GM12878 (cell line): ENCODE measurements around the gene IPCEF1. TPM values are rescaled to one million over a fixed set of nuclear protein-coding genes. Genes with fewer than 3 reads are reported as not detected.

Experiments used
- ATAC-seq: fragments of 200-7000 bp; cut with Tn5 transposase; 3 replicates; pipeline ENCODE4 v1.9.1; 2020; ENCODE audit warnings: mild to moderate bottlenecking, moderate library complexity
- BruUV-seq: library from RNA; stranded (reverse); fragments of 400-500 nt; replicated peaks from 2 replicates; lab custom pipeline; 2021; lab: Mats Ljungman, UMichigan
- CTCF ChIA-PET: fragments of 300-600 bp; sonication (Branson Sonifier 250); formaldehyde crosslinking; extraction: SDS; loops from one replicate; lab custom pipeline; 2021; ENCODE audit warnings: inconsistent platforms; lab: Yijun Ruan, JAX
- POLR2A ChIA-PET: fragments of 350-600 bp; formaldehyde crosslinking; extraction: SDS; loops from one replicate; lab custom pipeline; 2021; ENCODE audit warnings: inconsistent platforms; lab: Charles Lee
- RAD21 ChIA-PET: fragments of 300-600 bp; sonication (Branson Sonifier 250); formaldehyde crosslinking; loops from one replicate; lab custom pipeline; 2023; ENCODE audit warnings: antibody characterized with exemption; ENCODE audit not compliant: unreplicated experiment; lab: Charles Lee
- SMC1A ChIA-PET: fragments of 300-600 bp; sonication (Branson Sonifier 250); formaldehyde crosslinking; loops from one replicate; lab custom pipeline; 2023; ENCODE audit not compliant: unreplicated experiment, uncharacterized antibody; lab: Charles Lee
- DNase-seq: peaks from one replicate; pipeline ENCODE4 v3.0.0-alpha.2; 2011; ENCODE audit warnings: low read depth, low spot score
- FAIRE-seq: peaks from 3 replicates; lab custom pipeline; 2011; peaks lifted over from hg19 to GRCh38; lab: Jason Lieb, UNC
- H2AFZ ChIP-seq: 2 replicates; pipeline ENCODE4 v1.6.0; 2011; ENCODE audit warnings: low read depth, low read length, control low read depth; ENCODE audit not compliant: control insufficient read depth
- H3K27ac ChIP-seq: 2 replicates; pipeline ENCODE4 v1.5.1; 2011; ENCODE audit warnings: control low read depth; ENCODE audit not compliant: control insufficient read depth, insufficient read depth
- H3K27me3 ChIP-seq, 2 experiments: replicated peaks in 1 of 2; 2 replicates each; pipeline versions ENCODE4 v1.6.0 to v1.6.1; 2011; ENCODE audit warnings: low read length in 1 of 2; ENCODE audit not compliant: control insufficient read depth in 2 of 2, insufficient read depth in 2 of 2
- H3K36me3 ChIP-seq, 2 experiments: 2 replicates each; pipeline ENCODE4 v1.5.1; 2011; ENCODE audit warnings: low read length in 1 of 2; ENCODE audit not compliant: control insufficient read depth in 2 of 2, insufficient read depth in 2 of 2
- H3K4me1 ChIP-seq: 2 replicates; pipeline ENCODE4 v1.6.1; 2011; ENCODE audit warnings: mild to moderate bottlenecking, low read length, moderate library complexity, mixed read lengths; ENCODE audit not compliant: control insufficient read depth, insufficient read depth
- H3K4me2 ChIP-seq: 2 replicates; pipeline ENCODE4 v1.6.0; 2011; ENCODE audit warnings: control low read depth; ENCODE audit not compliant: control insufficient read depth, insufficient read depth
- H3K4me3 ChIP-seq: fragments of 200-600 bp; sonication (generic); 2 replicates; pipeline ENCODE4 v1.5.1; 2016
- H3K79me2 ChIP-seq: 2 replicates; pipeline ENCODE4 v1.6.0; 2011; ENCODE audit warnings: low read length; ENCODE audit not compliant: control insufficient read depth, insufficient read depth
- H3K9ac ChIP-seq: 2 replicates; pipeline ENCODE4 v1.8.0; 2011; ENCODE audit warnings: low read length, control low read depth, mixed read lengths; ENCODE audit not compliant: control insufficient read depth, insufficient read depth
- H3K9me3 ChIP-seq: replicated peaks from 3 replicates; pipeline ENCODE4 v1.5.1; 2011; ENCODE audit warnings: mild to moderate bottlenecking, low read length; ENCODE audit not compliant: control insufficient read depth, insufficient read depth
- H4K20me1 ChIP-seq: 2 replicates; pipeline ENCODE4 v1.6.0; 2011; ENCODE audit not compliant: control insufficient read depth, insufficient read depth
- CBX5 ChIP-seq: sonication (generic); IDR thresholded peaks from 2 replicates; pipeline ENCODE4 v1.6.1; 2016; ENCODE audit warnings: low read depth, moderate library complexity, mild to moderate bottlenecking, inconsistent platforms
- CUX1 ChIP-seq: IDR thresholded peaks from 2 replicates; pipeline ENCODE4 v1.6.1; 2012; ENCODE audit warnings: improper control_type of control experiment, low read depth, low read length; ENCODE audit not compliant: insufficient replicate concordance
- ETV6 ChIP-seq, 2 experiments: fragments of 450-650 bp in 1 of 2; IDR thresholded peaks in 1 of 2; conservative IDR thresholded peaks in 1 of 2; 2 replicates each; pipeline ENCODE4 v1.6.1; 2014; ENCODE audit warnings: antibody characterized with exemption in 1 of 2, borderline replicate concordance in 1 of 2, low read depth in 1 of 2, mild to moderate bottlenecking in 1 of 2, moderate library complexity in 1 of 2
- FOXK2 ChIP-seq: fragments of 450-650 bp; IDR thresholded peaks from 2 replicates; pipeline ENCODE4 v1.6.1; 2017; ENCODE audit warnings: mild to moderate bottlenecking, moderate library complexity
- MEF2B ChIP-seq: fragments of 450-650 bp; IDR thresholded peaks from 2 replicates; pipeline ENCODE4 v1.6.1; 2018; ENCODE audit warnings: mild to moderate bottlenecking, moderate library complexity; ENCODE audit not compliant: partially characterized antibody, poor library complexity, severe bottlenecking
- PKNOX1 ChIP-seq: fragments of 450-650 bp; IDR thresholded peaks from 2 replicates; pipeline ENCODE4 v1.6.1; 2016; ENCODE audit warnings: mild to moderate bottlenecking
- RCOR1 ChIP-seq: conservative IDR thresholded peaks from 2 replicates; pipeline ENCODE4 v1.6.1; 2012; ENCODE audit warnings: low read depth, low read length, improper control_type of control experiment
- RELA ChIP-seq: fragments of 450-650 bp; IDR thresholded peaks from 2 replicates; pipeline ENCODE4 v1.8.0; 2014; ENCODE audit warnings: borderline replicate concordance; ENCODE audit not compliant: partially characterized antibody
- STAT3 ChIP-seq: IDR thresholded peaks from 2 replicates; pipeline ENCODE4 v1.6.1; 2011; ENCODE audit warnings: low read depth, low read length, improper control_type of control experiment
- TCF3 ChIP-seq: IDR thresholded peaks from 2 replicates; pipeline ENCODE4 v1.6.1; 2012; ENCODE audit warnings: low read depth, mild to moderate bottlenecking, low read length, borderline replicate concordance; ENCODE audit not compliant: insufficient read depth
- ZBTB4 ChIP-seq: fragments of 450-650 bp; formaldehyde crosslinking; IDR thresholded peaks from 2 replicates; pipeline ENCODE4 v1.4.0; 2022; ENCODE audit warnings: mild to moderate bottlenecking, moderate library complexity
- WGBS: methylation state at CpG from one replicate; pipeline ENCODE4 v1.1.6; 2016; ENCODE audit warnings: low lambda C conversion rate; ENCODE audit not compliant: insufficient replicate concordance, insufficient coverage; ENCODE audit errors: missing lambda C conversion rate; 5-methylcytosine and 5-hydroxymethylcytosine counted together
- in situ Hi-C: fragments of 300-500 bp; cut with MboI; formaldehyde crosslinking; loops from 9 replicates; pipeline ENCODE4 v1.14.3; 2018; ENCODE audit warnings: mixed read lengths
- intact Hi-C: fragments of 100-400 bp; cut with micrococcal nuclease; formaldehyde crosslinking; loops from one replicate; pipeline ENCODE4 v1.14.2; 2022; ENCODE audit not compliant: unreplicated experiment
- polyA plus RNA-seq, 11 experiments: library from polyadenylated mRNA; depleted of rRNA in 4 of 11; unstranded in 6 of 11; stranded (reverse) in 5 of 11; fragments of >200 nt; fragmentation: Nextera tagmentation in 4 of 11; fragmentation: Illumina TruSeq in 1 of 11; extraction: Ambion mirVana in 4 of 11; extraction: Trizol in 1 of 11; gene quantifications; 1 replicate in 1 of 11; 2 replicates in 10 of 11; pipeline versions ENCODE4 v1.2.1 to v1.2.3, GENCODE V29; 2011 to 2016; ENCODE audit warnings: inconsistent platforms in 2 of 11, missing spikeins in 2 of 11, low read depth in 1 of 11
- total RNA-seq, 4 experiments: library from RNA; depleted of rRNA in 3 of 4; stranded (reverse); fragments of >200 nt in 3 of 4; fragmentation: Illumina TruSeq in 1 of 4; extraction: Trizol in 1 of 4; gene quantifications; 2 replicates each; pipeline versions ENCODE4 v1.2.1 to v1.2.3, GENCODE V29; 2013 to 2021

IPCEF1 gene
- total and polyA plus RNA-seq, 10 of the 15 experiments (the other 5 are each of a cell fraction or from before 2014, with no cell fraction given), result 1.3 to 137 (median 4.2) TPM

DNA sequence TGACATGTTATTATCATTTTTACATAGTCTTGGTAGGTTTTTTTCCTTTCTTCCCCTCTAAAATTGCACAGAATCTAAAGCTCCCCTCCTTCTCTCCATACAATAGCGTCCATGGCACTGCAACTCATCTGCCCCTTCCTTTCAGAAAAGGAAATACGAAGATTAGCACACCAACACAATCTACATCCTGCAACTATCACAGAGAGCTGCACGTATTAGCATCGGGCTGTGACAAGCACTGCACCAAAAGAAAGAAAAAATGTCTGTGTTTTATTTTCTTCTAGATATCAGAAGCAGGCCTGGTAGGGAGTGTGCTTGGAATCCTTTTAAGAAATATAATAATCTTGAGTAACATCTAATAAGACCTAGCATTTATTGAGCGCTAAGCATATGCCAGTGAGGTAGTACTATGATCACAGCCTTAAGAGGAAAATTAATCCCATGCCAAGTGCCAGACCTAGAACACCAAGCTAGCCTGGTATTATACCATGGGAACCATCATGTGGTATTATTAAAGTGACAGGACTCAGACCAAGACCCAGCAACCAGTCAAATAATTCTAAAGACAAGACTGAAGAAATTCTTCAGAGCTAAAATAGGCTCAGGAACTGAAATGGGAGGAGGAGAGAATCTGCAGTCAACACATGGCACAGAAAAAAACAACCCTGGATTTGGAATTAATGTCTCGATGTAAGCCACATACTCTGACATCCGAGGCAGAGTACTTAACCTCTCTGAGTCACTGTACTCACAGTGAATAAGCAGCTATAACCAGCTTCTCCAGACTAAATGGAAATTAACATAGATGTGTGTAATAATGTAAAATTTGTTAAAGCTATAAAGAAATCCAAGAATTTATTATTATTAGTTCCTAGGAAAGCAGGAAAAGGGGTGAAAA, 124.3 kb downstream of the IPCEF1 start:
- no peaks in the 10 kb centered on the region; the same call in 2 of the 3 replicates for H3K9me3 ChIP-seq
- peaks cover 9% of the 10 kb centered on the region for H3K4me1 ChIP-seq
- no peak overlapping the region for H3K27ac ChIP-seq
- H4K20me1 ChIP-seq, result no peaks in the 10 kb centered on the region
- peaks cover 0 to 4% of the 10 kb centered on the region in 2 experiments; a peak in 2 of 4 replicates for H3K36me3 ChIP-seq
- ChIA-PET CTCF (interaction anchor here (0.6 to 4.0 kb wide), 6 partner anchors 12 to 104 kb away, joined by 3 to 17 read pairs (median 6); no protein-coding TSS in a partner anchor), SMC1A (interaction anchor here (0.7 to 10.9 kb wide), 7 partner anchors 9 to 75 kb away, joined by 3 to 152 read pairs (median 6); no protein-coding TSS in a partner anchor), RAD21 (interaction anchor here (0.9 to 6.0 kb wide), 4 partner anchors 15 to 74 kb away, joined by 3 to 51 read pairs (median 4); no protein-coding TSS in a partner anchor), POLR2A (interaction anchor here (0.6 to 1.2 kb wide), 3 partner anchors 14 to 848 kb away, joined by 3 to 5 read pairs (median 3); no protein-coding TSS in a partner anchor)
- H3K4me3 ChIP-seq, result no peak overlapping the region
- no peak overlapping the region for H2AFZ ChIP-seq
- peaks cover 53% of the 10 kb centered on the region for H3K79me2 ChIP-seq
- intact Hi-C loops, result loop anchor here (5.0 kb wide), 2 partner anchors 45 to 75 kb away; no protein-coding TSS in a partner anchor
- DNase-seq (no peak), FAIRE-seq (no peak), ATAC-seq (no peak)
- in situ Hi-C loops, result loop anchor here (25.0 kb wide), 1 partner anchor 1245 kb away; the partner anchor contains the start of gene FBXO5
- H3K9ac ChIP-seq, result no peak overlapping the region
- no peak overlapping the region for H3K4me2 ChIP-seq
- no peaks in the 10 kb centered on the region for H3K27me3 ChIP-seq
- 73% methylated on average over 7 of the region's 7 CpGs for WGBS
- BruUV-seq, result no TSS peak
- TF ChIP-seq MEF2B, result no peak
- no peak for TF ChIP-seq PKNOX1
- no peak for TF ChIP-seq STAT3
- TF ChIP-seq CUX1, result no peak
- no peak for TF ChIP-seq ETV6 (conservative IDR thresholded peaks at IDR 0.05 in 1 of 2, IDR thresholded peaks at IDR 0.05 in 1 of 2; ENCODE audit: borderline replicate concordance in 1 of 2, low read depth in 1 of 2)
- TF ChIP-seq RELA, result no peak
- TF ChIP-seq TCF3, result no peak
- no peak for TF ChIP-seq FOXK2
- no peak for TF ChIP-seq RCOR1
- no peak for TF ChIP-seq ZBTB4 (CRISPR knock-in tag)
- no peak for TF ChIP-seq CBX5
